ENCODE measurements around the gene CCDC134.

The CCDC134 gene

GRCh38 chr22:41838842-41839618 lies 38.6 kb downstream of the CCDC134 start:
- in situ Hi-C loops (cut with HindIII; ENCODE audit: low sequenced_read_pairs): loop anchor here (10.0 kb wide), 1 partner anchor 96 kb away; no protein-coding TSS in a partner anchor
- TF ChIP-seq, protein P1, sequence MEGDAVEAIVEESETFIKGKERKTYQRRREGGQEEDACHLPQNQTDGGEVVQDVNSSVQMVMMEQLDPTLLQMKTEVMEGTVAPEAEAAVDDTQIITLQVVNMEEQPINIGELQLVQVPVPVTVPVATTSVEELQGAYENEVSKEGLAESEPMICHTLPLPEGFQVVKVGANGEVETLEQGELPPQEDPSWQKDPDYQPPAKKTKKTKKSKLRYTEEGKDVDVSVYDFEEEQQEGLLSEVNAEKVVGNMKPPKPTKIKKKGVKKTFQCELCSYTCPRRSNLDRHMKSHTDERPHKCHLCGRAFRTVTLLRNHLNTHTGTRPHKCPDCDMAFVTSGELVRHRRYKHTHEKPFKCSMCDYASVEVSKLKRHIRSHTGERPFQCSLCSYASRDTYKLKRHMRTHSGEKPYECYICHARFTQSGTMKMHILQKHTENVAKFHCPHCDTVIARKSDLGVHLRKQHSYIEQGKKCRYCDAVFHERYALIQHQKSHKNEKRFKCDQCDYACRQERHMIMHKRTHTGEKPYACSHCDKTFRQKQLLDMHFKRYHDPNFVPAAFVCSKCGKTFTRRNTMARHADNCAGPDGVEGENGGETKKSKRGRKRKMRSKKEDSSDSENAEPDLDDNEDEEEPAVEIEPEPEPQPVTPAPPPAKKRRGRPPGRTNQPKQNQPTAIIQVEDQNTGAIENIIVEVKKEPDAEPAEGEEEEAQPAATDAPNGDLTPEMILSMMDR (IDR thresholded peaks at IDR 0.05; ENCODE audit: low read depth, low read length, missing control alignments): no peak
- no peak for DNase-seq (ENCODE audit: low read depth)
- no peak overlapping the region for H3K4me3 ChIP-seq (ENCODE audit: low read depth, low read length)

GRCh38 chr22:41840216-41840615 lies 39.7 kb downstream of the CCDC134 start:
- no peak overlapping the region for H3K4me3 ChIP-seq (ENCODE audit: low read depth, low read length)
- in situ Hi-C loops (cut with HindIII; ENCODE audit: low sequenced_read_pairs): no loop called here
- no peak for DNase-seq (ENCODE audit: low read depth)
- TF ChIP-seq, protein P1 (IDR thresholded peaks at IDR 0.05; ENCODE audit: low read depth, low read length, missing control alignments): no peak

DNA sequence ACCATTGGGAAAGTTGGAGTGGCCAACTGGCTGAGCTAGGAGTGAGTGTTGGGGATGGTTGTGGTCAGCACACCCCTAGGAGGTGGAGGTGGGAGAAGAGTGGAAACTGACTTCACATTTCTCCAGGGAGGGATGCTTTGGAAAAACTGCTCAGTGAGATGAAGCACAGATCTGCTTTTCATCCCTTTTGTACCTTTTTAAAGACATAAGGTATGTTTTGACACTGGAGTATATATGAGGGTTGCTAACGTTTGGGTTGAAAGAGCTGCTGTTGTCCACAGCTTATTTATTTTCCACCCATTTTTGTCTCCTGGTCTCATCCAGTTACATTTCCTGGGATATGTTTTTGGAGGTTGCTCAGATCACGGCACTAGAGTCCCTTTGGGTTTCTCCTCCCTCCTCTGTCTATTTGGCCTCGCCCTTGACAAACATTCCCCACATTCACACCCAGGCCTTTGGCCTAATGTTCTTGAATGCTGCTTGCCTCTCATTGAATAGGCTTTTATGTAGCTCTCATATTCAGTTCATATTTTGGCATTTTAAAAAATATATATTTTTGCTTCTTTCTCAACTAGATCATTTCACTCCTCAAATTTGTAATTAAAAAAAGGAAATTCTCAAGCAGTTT lies 40.7 kb downstream of the CCDC134 start:
- in situ Hi-C loops (cut with HindIII; ENCODE audit: low sequenced_read_pairs): no loop called here
- TF ChIP-seq, protein P1 (IDR thresholded peaks at IDR 0.05; ENCODE audit: low read depth, low read length, missing control alignments): no peak
- DNase-seq (ENCODE audit: low read depth): no peak
- no peak overlapping the region for H3K4me3 ChIP-seq (ENCODE audit: low read depth, low read length)

GRCh38 chr22:41842996-41843970 lies 42.8 kb downstream of the CCDC134 start:
- DNase-seq (ENCODE audit: low read depth): no peak
- TF ChIP-seq, protein P1 (IDR thresholded peaks at IDR 0.05; ENCODE audit: low read depth, low read length, missing control alignments): no peak
- H3K4me3 ChIP-seq (ENCODE audit: low read depth, low read length): no peak overlapping the region
- in situ Hi-C loops (cut with HindIII; ENCODE audit: low sequenced_read_pairs): no loop called here

DNA sequence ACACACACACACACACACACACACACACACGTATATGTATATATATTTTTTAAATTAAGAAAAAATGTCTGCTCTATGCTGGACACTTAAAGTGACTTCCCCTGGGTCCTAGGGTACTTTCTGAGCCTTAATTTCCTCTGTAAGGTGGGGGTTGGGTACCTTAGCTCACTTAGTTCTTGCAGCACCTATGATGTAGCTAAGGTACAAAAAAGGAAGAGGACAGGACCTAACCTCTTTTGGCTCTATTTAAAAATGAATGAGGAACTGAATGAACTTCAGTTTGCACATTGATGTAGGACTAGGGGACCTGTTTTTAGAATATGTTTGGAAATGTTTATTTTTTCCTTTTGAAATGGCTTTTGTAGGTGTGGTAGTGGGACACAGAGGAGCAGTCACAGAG lies 43.6 kb downstream of the CCDC134 start:
- in situ Hi-C loops (cut with HindIII; ENCODE audit: low sequenced_read_pairs): no loop called here
- TF ChIP-seq, protein P1 (IDR thresholded peaks at IDR 0.05; ENCODE audit: low read depth, low read length, missing control alignments): no peak
- no peak for DNase-seq (ENCODE audit: low read depth)

DNA sequence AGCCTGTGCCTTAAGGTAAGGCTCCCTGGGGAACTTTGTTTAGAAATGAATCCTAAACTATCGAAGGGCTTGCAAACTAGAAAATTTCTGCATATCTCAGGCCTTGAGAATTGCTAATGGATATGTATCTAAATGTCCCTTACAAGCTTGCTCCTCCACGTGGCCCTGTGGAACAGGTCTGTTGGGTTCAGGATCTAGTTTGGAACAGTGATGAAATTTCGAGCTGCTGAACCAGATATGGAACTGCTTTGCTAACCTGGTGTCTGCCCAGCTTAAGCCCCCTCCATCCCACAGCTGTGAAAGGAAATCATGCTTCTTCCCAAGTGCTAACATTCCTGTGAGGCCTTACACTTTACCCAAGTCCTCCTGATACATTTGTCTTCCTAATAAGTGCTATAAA lies 44.0 kb downstream of the CCDC134 start:
- no peak overlapping the region for H3K4me3 ChIP-seq (ENCODE audit: low read depth, low read length)
- in situ Hi-C loops (cut with HindIII; ENCODE audit: low sequenced_read_pairs): no loop called here
- DNase-seq (ENCODE audit: low read depth): no peak
- TF ChIP-seq, protein P1 (IDR thresholded peaks at IDR 0.05; ENCODE audit: low read depth, low read length, missing control alignments): no peak

More for the DNA sequence above, 43.6 kb downstream of the CCDC134 start:
- no peak overlapping the region for H3K4me3 ChIP-seq (ENCODE audit: low read depth, low read length)

Data from astrocyte of the cerebellum (primary cell).